Natural killer cell (primary cell): Measurements from ENCODE around the gene KRTAP10-1. TPM values are rescaled to one million over a fixed set of nuclear protein-coding genes. Genes with fewer than 3 reads are reported as not detected.

ENCODE experiments used
- ATAC-seq, 3 donors: fragments of 150-1000 bp in 2 of 3; fragments of 200-7000 bp in 1 of 3; cut with Tn5 transposase; 1 replicate in 1 of 3; 2 replicates in 2 of 3; pipeline ENCODE4 v1.10.0; 2021; ENCODE audit warnings: mild to moderate bottlenecking in 2 of 3, moderate library complexity in 2 of 3
- DNase-seq, 2 donors: peaks; one replicate each; pipeline versions ENCODE4 v3.0.0 to v3.0.0-alpha.2; 2013 to 2021; ENCODE audit warnings: mixed read lengths in 1 of 2
- H3K27ac ChIP-seq: one replicate; pipeline ENCODE4 v1.5.1; 2013; ENCODE audit warnings: mild to moderate bottlenecking, low read length
- H3K27me3 ChIP-seq: one replicate; pipeline ENCODE4 v1.6.1; 2013; ENCODE audit warnings: low read length; ENCODE audit not compliant: control insufficient read depth, insufficient read depth
- H3K36me3 ChIP-seq: one replicate; pipeline ENCODE4 v1.6.1; 2013; ENCODE audit warnings: low read length; ENCODE audit not compliant: control insufficient read depth, insufficient read depth
- H3K4me1 ChIP-seq: one replicate; pipeline ENCODE4 v1.6.1; 2013; ENCODE audit warnings: low read length; ENCODE audit not compliant: control insufficient read depth, insufficient read depth
- H3K4me3 ChIP-seq: one replicate; pipeline ENCODE4 v1.5.1; 2013; ENCODE audit warnings: low read length
- H3K9me3 ChIP-seq: one replicate; pipeline ENCODE4 v1.6.1; 2013; ENCODE audit warnings: low read length; ENCODE audit not compliant: control insufficient read depth, insufficient read depth
- H3K27ac Mint-ChIP-seq, 2 donors: one replicate each; pipeline ENCODE4 v1.8.0; 2022; ENCODE audit warnings: mild to moderate bottlenecking in 2 of 2, mixed read lengths in 2 of 2, moderate library complexity in 1 of 2
- H3K27me3 Mint-ChIP-seq, 2 donors: one replicate each; pipeline ENCODE4 v1.8.0; 2022; ENCODE audit warnings: low read depth in 2 of 2, mixed read lengths in 2 of 2
- H3K36me3 Mint-ChIP-seq: one replicate; pipeline ENCODE4 v1.8.0; 2022; ENCODE audit warnings: mixed read lengths
- H3K4me1 Mint-ChIP-seq, 2 donors: one replicate each; pipeline ENCODE4 v1.8.0; 2022; ENCODE audit warnings: mixed read lengths in 2 of 2
- H3K4me3 Mint-ChIP-seq: one replicate; pipeline ENCODE4 v1.8.0; 2022; ENCODE audit warnings: mild to moderate bottlenecking, moderate library complexity, mixed read lengths
- H3K9me3 Mint-ChIP-seq, 2 donors: one replicate each; pipeline ENCODE4 v1.8.0; 2022; ENCODE audit warnings: mixed read lengths in 2 of 2
- WGBS: methylation state at CpG from one replicate; pipeline ENCODE4 v1.1.7; 2013; ENCODE audit warnings: missing lambda C conversion rate; ENCODE audit not compliant: insufficient coverage; 5-methylcytosine and 5-hydroxymethylcytosine counted together
- intact Hi-C: fragments of 100-400 bp; cut with micrococcal nuclease; formaldehyde crosslinking; loops from one replicate; pipeline ENCODE4 v1.14.2; 2022
- total RNA-seq, 4 donors: library from RNA; stranded (reverse); fragments of 120-200 nt in 1 of 4; gene quantifications; one replicate each; pipeline versions ENCODE4 v1.2.3 to v1.2.4, GENCODE V29; 2013 to 2022
- TF ChIP-seq, protein P1 (sequence below): fragments of 200-600 bp; IDR thresholded peaks from one replicate; pipeline ENCODE4 v1.8.0; 2022; ENCODE audit warnings: antibody characterized with exemption

Gene KRTAP10-1
- total RNA-seq, 3 donors from 2014 or later (not counting 1 experiment from before 2014, with no cell fraction given) = not detected

DNA sequence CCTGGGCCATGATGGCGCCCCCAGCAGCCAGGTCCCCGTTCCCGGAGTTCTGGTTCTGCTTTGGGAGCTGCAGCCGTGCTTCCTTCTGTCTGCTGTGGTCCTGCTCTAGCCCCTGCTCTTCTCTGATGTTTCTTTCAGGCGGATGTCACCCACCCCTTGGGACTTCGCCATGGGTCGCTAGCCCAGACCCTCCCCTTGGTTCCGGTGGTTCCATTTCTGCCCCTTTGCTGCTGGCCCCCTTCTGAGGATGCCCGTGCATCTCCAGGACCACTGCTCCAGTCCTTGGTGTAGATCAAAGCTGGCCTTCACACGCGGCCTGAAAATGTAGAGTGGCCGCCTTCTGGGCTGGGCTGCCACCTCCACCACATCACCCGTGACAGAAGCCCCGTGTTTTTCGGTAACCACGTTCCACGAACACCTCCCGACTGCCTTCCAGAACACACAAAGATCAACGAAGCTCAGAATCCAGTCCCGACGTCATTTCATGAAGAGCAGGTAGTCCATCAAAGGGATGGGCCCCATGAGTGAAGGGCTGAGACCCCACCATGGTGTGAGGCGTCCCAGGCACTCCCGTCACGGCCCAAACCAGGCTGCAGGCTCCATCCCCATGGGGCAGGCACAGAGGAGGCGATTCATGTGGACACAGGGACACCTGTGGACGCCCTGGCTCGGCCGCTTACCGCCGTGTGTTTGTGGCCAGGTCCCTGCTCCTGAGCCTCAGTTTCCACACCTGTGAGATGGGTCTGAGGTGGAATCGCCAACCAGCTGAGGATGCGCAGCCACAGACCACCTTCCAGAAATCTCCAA is 24.4 kb downstream of the KRTAP10-1 start:
- Mint-ChIP-seq H3K9me3 (no peaks in the 10 kb centered on the region), H3K4me3 (no peak overlapping the region), H3K4me1 (peaks cover 5 to 11% of the 10 kb centered on the region in 2 donors), H3K27me3 (peaks cover 3 to 6% of the 10 kb centered on the region in 2 donors), H3K27ac (no peak overlapping the region), H3K36me3 (no peaks in the 10 kb centered on the region)
- H3K4me3 ChIP-seq = no peak overlapping the region
- no peak overlapping the region for H3K27ac ChIP-seq
- H3K36me3 ChIP-seq = no peaks in the 10 kb centered on the region
- WGBS = 87% methylated on average over 32 of the region's 32 CpGs
- no peak for ATAC-seq
- intact Hi-C loops = no loop called here
- TF ChIP-seq, protein P1, sequence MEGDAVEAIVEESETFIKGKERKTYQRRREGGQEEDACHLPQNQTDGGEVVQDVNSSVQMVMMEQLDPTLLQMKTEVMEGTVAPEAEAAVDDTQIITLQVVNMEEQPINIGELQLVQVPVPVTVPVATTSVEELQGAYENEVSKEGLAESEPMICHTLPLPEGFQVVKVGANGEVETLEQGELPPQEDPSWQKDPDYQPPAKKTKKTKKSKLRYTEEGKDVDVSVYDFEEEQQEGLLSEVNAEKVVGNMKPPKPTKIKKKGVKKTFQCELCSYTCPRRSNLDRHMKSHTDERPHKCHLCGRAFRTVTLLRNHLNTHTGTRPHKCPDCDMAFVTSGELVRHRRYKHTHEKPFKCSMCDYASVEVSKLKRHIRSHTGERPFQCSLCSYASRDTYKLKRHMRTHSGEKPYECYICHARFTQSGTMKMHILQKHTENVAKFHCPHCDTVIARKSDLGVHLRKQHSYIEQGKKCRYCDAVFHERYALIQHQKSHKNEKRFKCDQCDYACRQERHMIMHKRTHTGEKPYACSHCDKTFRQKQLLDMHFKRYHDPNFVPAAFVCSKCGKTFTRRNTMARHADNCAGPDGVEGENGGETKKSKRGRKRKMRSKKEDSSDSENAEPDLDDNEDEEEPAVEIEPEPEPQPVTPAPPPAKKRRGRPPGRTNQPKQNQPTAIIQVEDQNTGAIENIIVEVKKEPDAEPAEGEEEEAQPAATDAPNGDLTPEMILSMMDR = no peak
- peaks cover 5% of the 10 kb centered on the region for H3K4me1 ChIP-seq
- no peaks in the 10 kb centered on the region for H3K27me3 ChIP-seq
- DNase-seq = no peak
- H3K9me3 ChIP-seq = no peaks in the 10 kb centered on the region

DNA sequence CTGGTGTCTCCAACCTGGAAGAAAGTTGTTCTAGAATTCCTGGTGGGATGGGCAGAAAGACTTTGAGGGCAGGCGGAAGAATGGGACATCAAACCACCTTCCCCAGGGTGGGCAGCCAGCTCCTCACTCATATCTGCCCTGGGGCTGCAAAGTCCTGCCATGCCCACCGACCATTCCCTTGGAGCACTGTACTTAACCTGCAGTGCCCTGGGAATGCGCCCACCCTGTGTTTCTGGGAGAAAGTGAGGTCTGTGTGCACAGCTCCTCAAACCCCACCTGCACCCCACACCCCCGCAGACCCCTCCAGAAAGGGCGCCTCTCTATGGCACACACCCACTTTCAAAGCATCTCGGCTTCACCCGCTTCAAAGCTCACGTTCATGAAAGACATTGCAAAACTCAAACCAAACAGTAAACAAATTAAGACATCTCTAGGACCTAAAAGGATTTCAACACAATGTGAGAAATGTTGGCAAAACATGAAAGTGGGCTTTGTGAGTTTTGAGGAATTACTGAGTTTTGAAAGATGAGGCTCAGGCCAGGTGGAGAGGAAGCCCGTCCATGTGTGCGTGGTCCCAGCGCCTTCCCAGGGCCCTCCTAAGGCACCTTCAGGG is 25.1 kb downstream of the KRTAP10-1 start:
- H3K4me1 ChIP-seq = peaks cover 12% of the 10 kb centered on the region
- Mint-ChIP-seq H3K27ac (no peak overlapping the region), H3K4me1 (peaks cover 5 to 11% of the 10 kb centered on the region in 2 donors), H3K36me3 (no peaks in the 10 kb centered on the region), H3K9me3 (no peaks in the 10 kb centered on the region), H3K27me3 (peaks cover 3 to 6% of the 10 kb centered on the region in 2 donors), H3K4me3 (no peak overlapping the region)
- H3K4me3 ChIP-seq = no peak overlapping the region
- WGBS = 87% methylated on average over 10 of the region's 11 CpGs
- H3K36me3 ChIP-seq = no peaks in the 10 kb centered on the region
- no peaks in the 10 kb centered on the region for H3K27me3 ChIP-seq
- DNase-seq (no peak), ATAC-seq (no peak)
- TF ChIP-seq, protein P1 = no peak
- intact Hi-C loops = loop anchor here (5.0 kb wide), 1 partner anchor 417 kb away; no protein-coding TSS in a partner anchor
- H3K9me3 ChIP-seq = no peaks in the 10 kb centered on the region
- no peak overlapping the region for H3K27ac ChIP-seq

DNA sequence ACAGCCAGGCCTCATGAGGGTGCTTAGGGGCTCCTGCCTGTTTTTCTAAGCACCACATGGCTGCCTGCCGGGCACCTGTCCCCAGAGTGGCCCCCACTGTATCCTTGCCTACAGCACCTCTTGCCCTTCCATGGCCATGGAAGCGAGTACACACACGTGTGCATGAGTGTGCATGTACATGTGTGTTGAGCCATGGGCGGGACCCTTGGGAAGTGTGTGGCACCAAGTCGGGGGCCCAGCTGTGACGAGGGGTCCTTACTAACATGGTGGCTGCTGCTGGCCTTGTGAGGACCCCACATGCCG is 25.8 kb downstream of the KRTAP10-1 start:
- no peaks in the 10 kb centered on the region for H3K9me3 ChIP-seq
- peaks cover 14% of the 10 kb centered on the region for H3K4me1 ChIP-seq
- TF ChIP-seq, protein P1 = no peak
- no peaks in the 10 kb centered on the region for H3K27me3 ChIP-seq
- intact Hi-C loops = loop anchor here (5.0 kb wide), 1 partner anchor 418 kb away; no protein-coding TSS in a partner anchor
- no peak overlapping the region for H3K27ac ChIP-seq
- WGBS = 90% methylated on average over 7 of the region's 7 CpGs
- no peak overlapping the region for H3K4me3 Mint-ChIP-seq
- H3K36me3 Mint-ChIP-seq = no peaks in the 10 kb centered on the region
- no peak overlapping the region for H3K4me3 ChIP-seq
- DNase-seq = no peak
- no peaks in the 10 kb centered on the region for H3K9me3 Mint-ChIP-seq
- peaks cover 5 to 11% of the 10 kb centered on the region in 2 donors for H3K4me1 Mint-ChIP-seq
- H3K27me3 Mint-ChIP-seq = peaks cover 6% of the 10 kb centered on the region in 2 donors
- ATAC-seq = no peak
- H3K36me3 ChIP-seq = no peaks in the 10 kb centered on the region
- H3K27ac Mint-ChIP-seq = no peak overlapping the region
